ENCODE results near the gene KRTAP5-5. TPM values are rescaled to one million over a fixed set of nuclear protein-coding genes. Genes with fewer than 3 reads are reported as not detected.
"Not testable (repeated sequence)": the region's sequence is repeated elsewhere in the genome, so short reads cannot be mapped to it uniquely, and the experiment has no call there.

KRTAP5-5 gene
- total and polyA plus RNA-seq, 2 donors (not counting 3 experiments of a cell fraction or from before 2014, with no cell fraction given) = not detected

DNA sequence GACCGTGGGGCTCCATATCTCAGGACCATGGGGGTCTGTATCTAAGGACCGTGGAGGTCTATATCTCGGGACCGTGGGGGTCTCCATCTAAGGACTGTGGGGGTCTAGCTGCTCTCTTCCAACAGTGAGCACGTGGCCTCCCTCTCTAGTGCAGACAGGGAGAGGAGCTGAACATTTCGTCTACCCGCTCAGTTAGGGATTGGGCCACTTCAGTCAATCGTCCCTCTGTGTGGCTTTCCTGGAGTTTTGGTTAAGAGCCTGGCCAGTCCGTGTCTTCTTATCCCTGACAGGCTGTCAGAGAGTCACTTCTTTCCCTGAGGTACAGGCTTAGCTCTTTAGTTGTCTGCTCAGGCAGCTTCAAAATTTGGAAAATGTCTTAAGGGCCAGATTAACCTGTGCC lies 47.6 kb upstream of the KRTAP5-5 start:
- Histone ChIP-seq H4K20me1 (replicated peaks; ENCODE audit: control insufficient read depth, extremely low read depth, insufficient read depth, low read length) (no peaks in the 10 kb centered on the region), H3K27me3 (ENCODE audit: control insufficient read depth in 2 of 2, insufficient read depth in 2 of 2, low read length in 2 of 2) (no peaks in the 10 kb centered on the region), H3K79me2 (ENCODE audit: control insufficient read depth, insufficient read depth, low read length) (no peaks in the 10 kb centered on the region), H3K9ac (replicated peaks; ENCODE audit: extremely low read depth, insufficient read depth, low read length) (no peak overlapping the region), H3K4me1 (ENCODE audit: control insufficient read depth, extremely low read depth, insufficient read depth, low read length) (no peaks in the 10 kb centered on the region), H3K4me3 (replicated peaks in 1 of 3; ENCODE audit: insufficient read depth in 1 of 3, low read depth in 1 of 3, low read length in 3 of 3) (no peak overlapping the region), H3K36me3 (ENCODE audit: control insufficient read depth in 2 of 2, extremely low read depth in 1 of 2, insufficient read depth in 2 of 2, low read length in 2 of 2) (no peaks in the 10 kb centered on the region), H2AFZ (ENCODE audit: low read depth, low read length) (no peak overlapping the region), H3K9me3 (replicated peaks; ENCODE audit: control insufficient read depth, insufficient read depth, low read length) (no peaks in the 10 kb centered on the region), H3K9me1 (replicated peaks; ENCODE audit: control insufficient read depth, extremely low read depth, insufficient read depth, low read length) (no peaks in the 10 kb centered on the region), H3K27ac (ENCODE audit: insufficient read depth, low read depth, low read length) (no peak overlapping the region), H3K4me2 (ENCODE audit: insufficient read depth, low read length) (no peak overlapping the region)
- TF ChIP-seq POLR2A (IDR thresholded peaks at IDR 0.05; ENCODE audit: low read depth, low read length) (no peak), FOS (IDR thresholded peaks at IDR 0.05; ENCODE audit: borderline replicate concordance, insufficient read depth, low read length) (no peak)
- CTCF ChIA-PET = interaction anchor here (1.0 to 2.9 kb wide), 2 partner anchors 9 to 13 kb away, joined by 3 to 16 read pairs; no protein-coding TSS in a partner anchor
- dilution Hi-C loops (cut with MboI; ENCODE audit: extremely low pct_ligation_motif_present, low sequenced_read_pairs) (no loop called here), intact Hi-C loops (cut with micrococcal nuclease) (no loop called here)
- POLR2A ChIA-PET = no interaction called here
- FAIRE-seq = no peak
- no peak for DNase-seq (ENCODE audit: low read depth, low spot score)
- BruUV-seq (replicated peaks) = no TSS peak

DNA sequence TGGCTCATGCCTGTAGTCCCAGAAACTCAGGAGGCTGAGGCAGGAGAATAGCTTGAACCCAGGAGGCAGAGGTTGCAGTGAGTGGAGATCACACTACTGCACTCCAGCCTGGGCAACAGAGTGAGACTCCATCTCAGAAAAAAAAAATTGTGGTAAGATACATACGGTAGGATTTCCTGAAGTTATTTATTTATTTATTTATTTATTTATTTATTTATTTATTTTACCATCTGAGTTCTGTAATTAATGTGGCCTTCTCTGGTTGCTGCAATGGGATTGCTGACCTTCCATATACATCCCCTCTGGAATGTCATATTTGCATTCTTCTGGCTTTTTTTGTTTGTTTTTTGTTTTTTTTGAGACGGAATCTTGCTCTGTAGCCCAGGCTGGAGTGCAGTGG lies 46.7 kb upstream of the KRTAP5-5 start:
- H3K9me3 ChIP-seq (replicated peaks; ENCODE audit: control insufficient read depth, insufficient read depth, low read length); H3K27ac ChIP-seq (ENCODE audit: insufficient read depth, low read depth, low read length); H4K20me1 ChIP-seq (replicated peaks; ENCODE audit: control insufficient read depth, extremely low read depth, insufficient read depth, low read length); H3K9me1 ChIP-seq (replicated peaks; ENCODE audit: control insufficient read depth, extremely low read depth, insufficient read depth, low read length); intact Hi-C loops (cut with micrococcal nuclease); DNase-seq (ENCODE audit: low read depth, low spot score); BruUV-seq (replicated peaks); H3K27me3 ChIP-seq (ENCODE audit: control insufficient read depth in 2 of 2, insufficient read depth in 2 of 2, low read length in 2 of 2); H3K4me2 ChIP-seq (ENCODE audit: insufficient read depth, low read length); H3K9ac ChIP-seq (replicated peaks; ENCODE audit: extremely low read depth, insufficient read depth, low read length); H3K4me1 ChIP-seq (ENCODE audit: control insufficient read depth, extremely low read depth, insufficient read depth, low read length); FAIRE-seq; H3K4me3 ChIP-seq (replicated peaks in 1 of 3; ENCODE audit: insufficient read depth in 1 of 3, low read depth in 1 of 3, low read length in 3 of 3); POLR2A ChIA-PET; H3K79me2 ChIP-seq (ENCODE audit: control insufficient read depth, insufficient read depth, low read length); H3K36me3 ChIP-seq (ENCODE audit: control insufficient read depth in 2 of 2, extremely low read depth in 1 of 2, insufficient read depth in 2 of 2, low read length in 2 of 2); H2AFZ ChIP-seq (ENCODE audit: low read depth, low read length); dilution Hi-C loops (cut with MboI; ENCODE audit: extremely low pct_ligation_motif_present, low sequenced_read_pairs): not testable (repeated sequence)
- CTCF ChIA-PET = interaction anchor here (2.9 kb wide), 1 partner anchor 13 kb away, joined by 16 read pairs; no protein-coding TSS in a partner anchor

- H3K79me2 ChIP-seq (ENCODE audit: control insufficient read depth, insufficient read depth, low read length); H3K36me3 ChIP-seq (ENCODE audit: control insufficient read depth in 2 of 2, extremely low read depth in 1 of 2, insufficient read depth in 2 of 2, low read length in 2 of 2); DNase-seq (ENCODE audit: low read depth, low spot score); FAIRE-seq; H3K27ac ChIP-seq (ENCODE audit: insufficient read depth, low read depth, low read length); H4K20me1 ChIP-seq (replicated peaks; ENCODE audit: control insufficient read depth, extremely low read depth, insufficient read depth, low read length); H3K27me3 ChIP-seq (ENCODE audit: control insufficient read depth in 2 of 2, insufficient read depth in 2 of 2, low read length in 2 of 2); H3K9ac ChIP-seq (replicated peaks; ENCODE audit: extremely low read depth, insufficient read depth, low read length); H2AFZ ChIP-seq (ENCODE audit: low read depth, low read length); H3K4me2 ChIP-seq (ENCODE audit: insufficient read depth, low read length); H3K9me1 ChIP-seq (replicated peaks; ENCODE audit: control insufficient read depth, extremely low read depth, insufficient read depth, low read length); H3K9me3 ChIP-seq (replicated peaks; ENCODE audit: control insufficient read depth, insufficient read depth, low read length); H3K4me3 ChIP-seq (replicated peaks in 1 of 3; ENCODE audit: insufficient read depth in 1 of 3, low read depth in 1 of 3, low read length in 3 of 3); H3K4me1 ChIP-seq (ENCODE audit: control insufficient read depth, extremely low read depth, insufficient read depth, low read length); dilution Hi-C loops (cut with MboI; ENCODE audit: extremely low pct_ligation_motif_present, low sequenced_read_pairs); BruUV-seq (replicated peaks): not testable (repeated sequence)
- POLR2A ChIA-PET = interaction anchor here (0.6 kb wide), 1 partner anchor 10 kb away, joined by 13 read pairs; no protein-coding TSS in a partner anchor
- CTCF ChIA-PET = interaction anchor here (1.3 kb wide), 1 partner anchor 10 kb away, joined by 4 read pairs; no protein-coding TSS in a partner anchor
- intact Hi-C loops (cut with micrococcal nuclease) = loop anchor here (5.0 kb wide), 1 partner anchor 52 kb away; no protein-coding TSS in a partner anchor
Observed at GRCh38 chr11:1584661-1585370, 44.8 kb upstream of the KRTAP5-5 start, which contains the start of gene KRTAP5-1. TSS of gene KRTAP5-1 (minus strand) at chr11:1585283. CDS start at chr11:1585249, 34 bp downstream.
